NCI-H128 (cell line): ENCODE results near the gene OR51D1.

Experiments
- DNase-seq: peaks from one replicate; lab custom pipeline; 2025; ENCODE audit not compliant: unreplicated experiment; lab: John Stamatoyannopoulos, UW

OR51D1 gene

GRCh38 chr11:4636962-4637661, at the start of gene OR51D1:
Gene OR51D1 (plus strand): TSS chr11:4637477. CDS start chr11:4639791, 2,314 bp downstream.
- DNase-seq, result peak; percentile 20

- DNase-seq, result no peak
Measured at GRCh38 chr11:4589017-4589416, 48.3 kb upstream of the OR51D1 start.

DNA sequence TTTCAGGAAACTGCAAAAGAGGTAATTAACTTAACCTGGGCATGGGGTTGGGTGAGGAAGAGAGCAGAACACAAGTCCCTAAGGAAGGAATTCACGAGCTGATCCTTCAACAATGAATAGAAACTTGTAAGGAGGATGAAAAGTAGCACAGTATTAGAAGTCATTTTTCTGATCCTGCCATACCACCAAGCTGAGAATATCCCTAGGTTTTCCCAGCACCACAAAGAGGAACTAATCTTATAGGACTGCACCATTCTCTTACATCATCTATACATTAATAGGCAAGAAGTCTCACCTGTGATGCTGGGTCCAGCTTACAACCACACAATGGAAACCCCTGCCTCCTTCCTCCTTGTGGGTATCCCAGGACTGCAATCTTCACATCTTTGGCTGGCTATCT, 43.5 kb upstream of the OR51D1 start, which contains the start of gene OR52I1:
OR52I1 (plus strand) TSS at position 301 of the 400 bp plus-strand sequence; CDS start at position 301, 0 bp downstream.
- no peak for DNase-seq

DNA sequence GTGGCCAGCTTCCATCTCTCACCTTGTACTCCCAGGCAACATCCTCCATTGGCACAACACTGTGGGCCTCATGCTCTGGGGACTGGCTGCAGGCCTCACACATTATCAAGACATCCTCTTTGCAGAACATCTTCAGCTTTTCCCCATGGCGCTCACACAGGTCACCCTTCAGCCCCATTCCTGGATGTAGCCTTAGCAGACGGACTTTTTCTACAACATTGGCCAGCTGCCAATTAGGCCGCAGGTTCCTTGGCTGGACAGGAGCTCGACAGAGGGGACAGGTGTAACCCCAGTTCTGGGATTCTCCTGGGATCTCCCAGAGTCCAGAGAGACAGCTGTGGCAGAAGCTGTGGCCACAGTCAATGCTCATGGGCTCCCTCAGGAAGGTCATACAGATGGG, 32.2 kb upstream of the OR51D1 start:
- DNase-seq, result no peak

DNA sequence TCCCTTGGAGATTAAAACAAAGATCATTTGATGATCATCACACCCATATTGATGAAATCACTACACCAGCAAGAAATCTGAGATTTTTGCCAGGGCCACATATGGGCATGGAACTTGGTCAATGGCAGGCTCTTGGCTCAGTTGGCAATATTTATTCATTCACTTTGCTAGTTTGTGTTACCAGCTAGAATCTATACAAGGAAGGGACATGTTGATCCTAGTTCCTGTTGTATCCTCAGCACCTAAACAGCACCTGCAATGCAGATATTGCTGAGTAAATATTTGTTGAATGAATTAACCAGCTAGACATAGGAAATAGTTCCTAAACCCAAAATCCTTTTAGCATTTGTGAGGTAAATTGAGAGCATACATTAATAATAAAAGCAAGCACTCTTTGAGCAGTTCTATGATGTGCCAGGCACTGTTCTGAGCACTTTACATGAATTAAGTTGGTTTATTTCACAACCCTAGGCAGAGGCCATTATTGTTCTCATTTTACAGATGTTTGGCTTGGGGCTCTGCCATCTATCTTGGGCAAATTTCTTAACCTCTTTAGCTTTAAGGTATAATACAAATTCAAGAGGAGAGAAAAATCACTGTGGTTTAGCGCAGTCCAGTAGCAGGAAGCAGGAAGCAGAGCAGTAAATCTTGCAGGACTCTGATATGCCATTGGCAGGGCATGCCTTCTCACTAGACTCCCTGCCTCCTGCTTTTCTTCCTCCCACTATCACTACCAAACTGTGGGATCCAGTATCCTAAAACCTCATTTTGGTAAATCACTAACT, 30.9 kb upstream of the OR51D1 start:
- DNase-seq, result no peak

DNA sequence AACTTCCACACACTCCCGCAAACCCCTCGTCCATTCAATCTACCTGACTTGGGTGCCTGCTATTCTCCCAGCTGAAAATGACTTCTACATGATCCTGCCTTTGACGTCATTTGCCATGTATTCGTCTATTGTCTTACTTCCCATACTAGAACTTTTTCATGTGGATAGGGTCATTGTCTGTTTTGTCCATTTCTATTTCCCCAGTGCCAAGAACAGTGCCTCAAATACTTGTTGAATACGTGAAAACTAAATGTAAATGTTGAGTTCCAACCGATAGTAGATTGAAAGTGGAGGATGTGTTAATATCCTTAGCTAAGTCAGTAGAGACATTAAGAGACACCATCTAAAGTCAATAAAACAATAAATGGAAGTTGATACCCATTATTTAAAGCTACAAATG, 30.2 kb upstream of the OR51D1 start:
- DNase-seq, result no peak

- DNase-seq, result no peak
Measured at GRCh38 chr11:4607781-4608666, 29.3 kb upstream of the OR51D1 start, which contains the start of gene TRIM68. Gene TRIM68 (minus strand): TSS chr11:4608231. CDS start chr11:4605504, 2,727 bp downstream.

- no peak for DNase-seq
Measured at GRCh38 chr11:4610258-4610935, 26.9 kb upstream of the OR51D1 start.

- no peak for DNase-seq
Measured at GRCh38 chr11:4611986-4612385, 25.3 kb upstream of the OR51D1 start.

DNA sequence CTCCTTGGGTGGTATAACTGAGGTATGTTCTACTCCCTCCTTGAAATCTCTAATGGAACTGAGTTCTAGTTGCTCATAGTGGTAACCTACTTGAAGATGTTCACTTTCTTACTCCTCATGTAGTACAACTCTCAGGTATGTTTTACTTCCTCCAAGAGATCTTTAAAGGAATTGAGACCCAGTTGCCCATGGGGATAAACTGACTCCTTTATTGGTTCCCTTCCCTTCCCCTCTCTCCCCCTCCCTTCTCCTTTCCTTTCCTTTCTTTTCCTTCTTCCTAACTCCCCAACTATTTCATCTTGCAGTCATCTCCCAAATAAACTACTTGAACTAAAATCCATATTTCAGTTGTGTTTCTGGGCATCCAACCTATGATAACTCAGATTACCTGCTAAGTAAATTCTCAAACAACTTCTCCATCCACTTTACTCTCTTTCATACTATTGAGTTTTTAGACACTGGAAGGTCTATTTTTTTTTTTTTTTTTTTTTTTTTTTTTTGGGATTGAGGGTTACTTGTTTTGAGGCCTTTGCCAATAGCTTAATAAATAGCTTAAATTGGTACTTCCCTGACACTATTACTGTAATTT, 21.3 kb upstream of the OR51D1 start:
- no peak for DNase-seq

DNA sequence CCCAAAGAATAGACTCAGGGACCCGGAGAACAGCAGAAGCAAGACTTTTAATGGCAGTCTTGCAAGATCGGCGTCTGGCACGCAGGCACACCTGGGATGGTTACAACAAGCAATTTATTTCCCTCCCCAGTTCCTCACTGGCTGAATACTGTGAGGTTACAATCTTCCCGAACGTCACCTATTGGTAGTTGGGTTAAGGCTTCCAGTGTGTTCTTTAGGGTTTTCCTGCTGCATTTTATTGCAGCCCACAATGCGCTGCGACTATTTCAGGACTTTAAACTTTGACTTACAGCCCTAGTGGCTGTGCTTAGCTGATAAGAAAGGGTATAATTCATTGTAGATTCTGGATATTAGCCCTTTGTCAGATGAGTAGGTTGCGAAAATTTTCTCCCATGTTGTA, 17.8 kb upstream of the OR51D1 start:
- no peak for DNase-seq

DNA sequence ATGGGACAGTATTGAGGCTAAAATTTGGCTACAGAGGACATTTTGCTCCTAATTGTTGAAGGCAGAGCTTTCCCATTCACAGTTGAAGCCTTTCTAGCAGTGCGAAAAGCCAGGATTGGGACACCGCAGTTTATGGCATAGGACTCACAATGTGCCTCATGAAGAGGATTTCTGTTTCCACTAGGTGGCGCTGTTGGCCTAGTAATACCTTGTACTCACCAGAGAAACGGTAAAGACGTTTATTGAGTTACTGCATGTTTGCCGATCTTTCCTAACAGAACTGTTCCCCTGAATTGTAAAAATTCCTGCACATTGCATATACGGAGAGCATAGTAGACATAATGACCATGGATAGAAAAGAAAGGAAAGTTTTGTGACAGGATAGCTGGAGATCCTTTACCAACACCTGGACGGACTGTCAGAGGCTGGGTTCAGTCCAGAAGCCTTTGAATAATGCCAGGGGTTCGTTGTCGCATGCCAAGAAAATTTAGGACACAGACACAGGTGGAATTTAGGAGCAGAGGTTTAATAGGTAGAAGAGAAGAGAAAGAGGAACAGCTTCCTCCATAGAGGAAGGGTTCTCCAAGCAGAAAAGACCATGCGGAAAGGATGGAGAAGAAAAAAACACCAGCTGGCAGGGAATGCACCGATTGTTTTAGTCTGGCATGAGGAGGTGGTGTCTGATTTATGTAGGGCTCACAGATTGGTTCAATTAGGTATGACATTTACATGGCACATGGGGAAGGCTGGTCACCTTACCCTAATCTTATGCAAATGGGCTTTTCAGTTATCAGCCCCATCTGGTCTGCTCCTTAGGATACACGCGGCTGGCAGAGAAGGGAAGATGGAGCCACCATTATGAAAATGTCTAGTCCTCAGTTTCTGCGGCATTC, 10.8 kb upstream of the OR51D1 start:
- peak; percentile 34 for DNase-seq

DNA sequence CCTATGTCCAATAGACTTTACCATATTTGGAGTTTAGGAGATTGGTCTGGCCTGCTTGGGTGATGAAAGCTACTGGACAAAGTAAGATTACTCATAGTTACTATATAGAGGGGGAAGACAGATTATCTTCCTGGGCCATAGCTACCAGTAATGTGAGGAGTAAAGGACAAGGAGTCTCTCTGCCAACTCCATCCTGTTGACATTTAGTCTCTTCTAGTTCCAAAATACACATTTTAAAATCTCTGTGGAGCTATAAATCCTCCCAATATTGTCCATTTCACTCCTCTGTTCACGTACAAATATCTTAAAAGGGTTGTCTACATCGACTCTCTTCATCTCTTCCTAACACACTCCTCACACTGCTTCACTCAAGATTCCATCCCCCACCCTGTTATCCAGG, 1.1 kb upstream of the OR51D1 start:
- no peak for DNase-seq

DNA sequence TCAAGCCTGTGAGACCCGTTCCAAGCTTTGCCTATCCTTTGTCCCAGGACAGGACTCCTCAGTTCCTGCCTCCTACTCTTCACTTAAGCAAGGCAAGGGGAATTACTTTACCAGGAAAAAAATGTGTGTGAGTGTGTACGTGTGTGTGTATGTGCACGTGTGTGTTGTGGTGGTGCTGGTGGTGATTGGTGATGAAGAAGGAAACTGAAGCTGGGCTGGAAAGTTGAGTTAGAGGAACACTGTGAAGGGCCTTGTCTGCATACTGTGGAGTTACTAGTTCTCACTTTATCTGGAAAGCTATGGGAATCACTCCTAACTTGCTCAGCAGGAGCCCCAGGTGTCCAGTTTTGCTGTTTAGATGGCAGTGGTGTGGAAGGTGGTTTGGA, 378 bp downstream of the OR51D1 start:
- DNase-seq, result no peak

DNA sequence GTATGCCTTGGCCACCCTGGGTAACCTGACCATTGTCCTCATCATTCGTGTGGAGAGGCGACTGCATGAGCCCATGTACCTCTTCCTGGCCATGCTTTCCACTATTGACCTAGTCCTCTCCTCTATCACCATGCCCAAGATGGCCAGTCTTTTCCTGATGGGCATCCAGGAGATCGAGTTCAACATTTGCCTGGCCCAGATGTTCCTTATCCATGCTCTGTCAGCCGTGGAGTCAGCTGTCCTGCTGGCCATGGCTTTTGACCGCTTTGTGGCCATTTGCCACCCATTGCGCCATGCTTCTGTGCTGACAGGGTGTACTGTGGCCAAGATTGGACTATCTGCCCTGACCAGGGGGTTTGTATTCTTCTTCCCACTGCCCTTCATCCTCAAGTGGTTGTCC, 2.7 kb downstream of the OR51D1 start:
- no peak for DNase-seq

DNA sequence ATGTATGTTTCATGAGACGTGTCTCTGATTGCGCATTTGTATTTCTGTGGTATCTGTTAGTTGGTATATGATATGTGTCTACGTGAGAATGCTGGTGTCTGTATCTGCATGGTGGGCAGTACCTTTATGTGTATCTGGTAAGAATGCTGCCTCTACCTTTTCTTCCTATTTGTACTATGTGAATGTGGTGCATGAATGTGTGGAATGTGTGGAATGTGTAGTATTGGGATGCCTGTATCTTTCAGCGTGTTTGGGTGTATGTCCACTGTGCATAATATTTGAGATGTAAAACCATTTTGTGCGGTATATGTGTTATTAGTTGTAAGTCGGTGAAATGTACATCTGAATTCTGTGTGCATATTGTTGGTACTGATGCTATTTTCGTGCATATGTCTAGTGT, 4.2 kb downstream of the OR51D1 start:
- DNase-seq, result no peak

- DNase-seq, result no peak
Measured at GRCh38 chr11:4642043-4642442, 4.8 kb downstream of the OR51D1 start.

GRCh38 chr11:4643076-4643475, 5.8 kb downstream of the OR51D1 start:
- DNase-seq, result no peak

DNA sequence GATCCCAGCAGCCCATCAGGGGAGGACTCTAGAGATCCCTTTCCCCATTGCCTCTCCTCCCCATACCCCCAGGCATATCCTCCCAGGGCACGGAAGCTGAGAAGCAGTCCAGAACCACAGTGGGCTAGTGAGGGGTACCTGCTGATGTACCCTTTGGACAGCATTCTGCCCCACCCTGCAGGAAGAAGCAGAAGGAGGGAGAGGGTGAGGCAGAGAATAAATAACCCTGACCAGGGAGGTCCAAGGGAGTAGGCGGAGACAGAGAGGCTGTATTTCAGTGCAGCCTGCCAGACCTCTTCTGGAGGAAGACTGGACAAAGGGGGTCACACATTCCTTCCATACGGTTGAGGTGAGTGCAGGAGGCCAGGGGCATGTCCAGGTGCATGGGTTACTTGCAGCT, 6.4 kb downstream of the OR51D1 start, which contains the start of gene OR51E1:
OR51E1 (plus strand) TSS at position 301 of the 400 bp plus-strand sequence. CDS start 8,545 bp downstream, outside the sequence.
- no peak for DNase-seq
